ENCODE measurements around the gene VAMP2.

Gene VAMP2

DNA sequence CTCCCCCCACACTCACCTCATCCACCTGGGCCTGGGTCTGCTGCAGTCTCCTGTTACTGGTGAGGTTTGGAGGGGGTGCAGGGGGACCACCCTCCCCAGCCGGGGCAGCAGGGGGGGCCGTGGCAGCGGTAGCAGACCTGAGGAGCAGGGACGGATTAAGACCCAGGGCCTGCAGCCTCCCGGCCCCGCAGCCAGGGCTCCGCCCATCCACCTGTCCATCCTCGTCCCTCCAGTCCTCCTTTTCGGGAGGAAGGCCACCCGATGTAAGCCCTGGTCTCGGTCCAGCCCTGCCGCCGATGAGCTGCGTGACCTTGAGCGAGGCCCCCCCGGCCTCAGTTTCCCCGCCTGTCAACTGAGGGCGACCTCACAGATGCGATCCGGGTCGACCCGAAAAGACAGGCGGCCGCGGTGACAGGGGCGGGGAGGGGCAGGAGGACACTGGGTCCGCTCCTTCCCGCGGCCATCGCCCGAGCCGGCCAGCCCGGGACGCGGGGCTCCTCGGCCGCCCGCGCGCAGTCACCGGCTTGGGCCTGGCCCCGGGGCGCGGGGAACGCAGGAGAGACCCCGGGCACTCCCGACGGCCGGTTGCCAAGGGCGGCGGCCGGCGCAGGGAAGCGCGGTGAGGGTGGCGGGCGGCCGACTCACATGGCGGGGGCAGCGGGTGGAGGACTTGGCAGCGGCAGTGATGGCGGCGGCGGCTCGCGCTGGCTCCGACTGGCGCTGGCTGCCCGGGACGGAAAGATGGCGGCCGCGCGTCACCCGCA, at the start of gene VAMP2:
VAMP2 (minus strand) TSS at position 716 of the 764 bp plus-strand sequence; CDS start at position 647, 69 bp downstream.
- no peaks in the 10 kb centered on the region for H3K27me3 ChIP-seq (ENCODE audit: control insufficient read depth, insufficient read depth, low read length)
- H3K9me3 ChIP-seq (ENCODE audit: control insufficient read depth, insufficient read depth, low read depth, low read length): no peaks in the 10 kb centered on the region
- peak within 1 kb of the TSS; percentile 80 for H3K4me3 ChIP-seq (ENCODE audit: low read depth, low read length)
- H3K9ac ChIP-seq (ENCODE audit: low read length): peak within 1 kb of the TSS; percentile 89
- H3K27ac ChIP-seq (ENCODE audit: low read depth, low read length): peak within 1 kb of the TSS; percentile 77
- H3K4me1 ChIP-seq (ENCODE audit: control insufficient read depth, insufficient read depth, low read length): peaks cover 29% of the 10 kb centered on the region
- H3K36me3 ChIP-seq (ENCODE audit: control insufficient read depth, insufficient read depth, low read length): peaks cover 21% of the 10 kb centered on the region

DNA sequence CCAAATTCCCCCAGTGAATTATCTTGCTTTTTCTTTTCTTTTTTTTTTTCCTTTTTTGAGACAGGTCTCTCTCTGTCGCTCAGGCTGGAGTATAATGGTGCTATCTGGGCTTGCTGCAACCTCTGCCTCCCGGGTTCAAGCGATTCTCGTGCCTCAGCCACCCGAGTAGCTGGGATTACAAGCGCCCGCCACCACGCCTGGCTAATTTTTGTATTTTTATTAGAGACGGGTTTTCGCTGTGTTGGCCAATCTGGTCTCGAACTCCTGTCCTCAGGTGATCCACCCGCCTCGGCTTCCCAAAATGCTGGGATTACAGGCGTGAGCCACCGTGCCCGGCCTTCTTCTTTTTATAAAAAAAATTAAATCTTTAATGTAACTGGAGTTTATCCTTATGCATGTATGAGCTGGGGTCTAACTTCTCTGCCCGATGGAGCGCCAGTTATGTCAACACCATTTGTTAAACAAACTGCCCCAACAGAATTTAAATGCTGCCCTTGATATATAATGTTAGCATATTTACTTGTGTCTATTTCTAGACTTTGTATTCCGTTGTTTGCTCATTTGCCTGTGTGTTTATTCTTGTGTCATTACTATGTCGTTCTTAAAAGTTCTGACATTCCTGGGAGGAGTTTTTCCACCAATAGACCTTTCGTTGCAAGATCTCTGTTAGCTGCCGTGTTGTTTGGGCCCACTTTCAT, 48.2 kb upstream of the VAMP2 start:
- Histone ChIP-seq H3K4me1 (ENCODE audit: control insufficient read depth, insufficient read depth, low read length) (0 out of 2 replicates have a peak, but pooled peaks cover 4% of the 10 kb centered on the region), H3K4me3 (ENCODE audit: low read depth, low read length) (peak overlapping the region; percentile 78), H3K27me3 (ENCODE audit: control insufficient read depth, insufficient read depth, low read length) (no peaks in the 10 kb centered on the region), H3K36me3 (ENCODE audit: control insufficient read depth, insufficient read depth, low read length) (peaks cover 22% of the 10 kb centered on the region), H3K9me3 (ENCODE audit: control insufficient read depth, insufficient read depth, low read depth, low read length) (no peaks in the 10 kb centered on the region), H3K9ac (ENCODE audit: low read length) (peak overlapping the region; percentile 95), H3K27ac (ENCODE audit: low read depth, low read length) (no peak overlapping the region)

DNA sequence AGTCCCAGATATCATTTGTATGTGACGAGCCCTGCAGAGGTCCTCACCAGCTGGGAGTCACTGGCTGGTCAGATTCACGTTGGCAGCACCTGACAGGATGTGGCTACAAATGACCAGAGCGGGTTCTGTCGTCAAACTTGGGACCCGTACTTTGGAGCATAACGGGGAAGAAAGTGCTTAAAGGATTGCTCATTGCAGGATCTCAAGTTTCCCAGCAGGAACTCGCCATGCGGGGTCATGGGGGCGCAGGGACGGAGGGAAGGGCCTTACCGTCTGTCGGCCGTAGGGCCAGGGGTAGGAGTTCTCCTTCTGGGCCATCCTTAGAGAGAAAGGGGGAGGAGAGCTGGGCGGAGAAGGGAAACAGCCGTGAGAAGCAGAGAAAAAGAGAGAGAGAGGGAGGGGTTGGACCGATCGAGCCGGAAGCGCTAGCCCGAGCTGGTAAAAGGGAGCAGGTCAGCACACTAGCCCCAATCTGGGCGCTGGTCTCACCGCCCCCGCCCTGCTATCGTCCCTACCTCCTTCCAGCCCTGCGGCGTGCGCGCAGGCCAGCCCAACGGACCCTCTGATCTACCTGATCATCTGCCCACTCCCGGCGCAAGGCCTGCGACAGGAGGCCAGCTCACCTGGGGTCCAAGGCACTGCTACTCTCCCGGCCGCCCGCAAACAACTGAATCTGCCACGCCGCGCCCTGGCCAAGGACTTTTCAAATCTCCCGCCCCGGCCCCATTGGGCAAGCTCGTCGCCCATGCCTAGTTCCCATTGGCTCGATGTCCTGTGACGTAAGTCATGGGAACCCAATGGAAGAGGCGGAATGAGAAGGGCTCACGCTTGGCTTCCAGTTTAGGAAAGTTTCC, 47.4 kb upstream of the VAMP2 start, which contains the start of gene AURKB:
AURKB (minus strand) TSS at position 669 of the 854 bp plus-strand sequence; CDS start at position 318, 351 bp downstream.
- Histone ChIP-seq H3K36me3 (ENCODE audit: control insufficient read depth, insufficient read depth, low read length) (peaks cover 30% of the 10 kb centered on the region), H3K27me3 (ENCODE audit: control insufficient read depth, insufficient read depth, low read length) (no peaks in the 10 kb centered on the region), H3K4me3 (ENCODE audit: low read depth, low read length) (peak within 1 kb of the TSS; percentile 78), H3K9ac (ENCODE audit: low read length) (peak within 1 kb of the TSS; percentile 95), H3K9me3 (ENCODE audit: control insufficient read depth, insufficient read depth, low read depth, low read length) (no peaks in the 10 kb centered on the region), H3K4me1 (ENCODE audit: control insufficient read depth, insufficient read depth, low read length) (0 out of 2 replicates have a peak, but pooled peaks cover 4% of the 10 kb centered on the region), H3K27ac (ENCODE audit: low read depth, low read length) (peak within 1 kb of the TSS; percentile 78)

- Histone ChIP-seq H3K36me3 (ENCODE audit: control insufficient read depth, insufficient read depth, low read length) (peaks cover 53% of the 10 kb centered on the region), H3K9me3 (ENCODE audit: control insufficient read depth, insufficient read depth, low read depth, low read length) (no peaks in the 10 kb centered on the region), H3K4me3 (ENCODE audit: low read depth, low read length) (no peak overlapping the region), H3K27me3 (ENCODE audit: control insufficient read depth, insufficient read depth, low read length) (no peaks in the 10 kb centered on the region), H3K4me1 (ENCODE audit: control insufficient read depth, insufficient read depth, low read length) (0 out of 2 replicates have a peak, but pooled peaks cover 4% of the 10 kb centered on the region), H3K9ac (ENCODE audit: low read length) (no peak overlapping the region), H3K27ac (ENCODE audit: low read depth, low read length) (no peak overlapping the region)
These were observed 43.8 kb upstream of the VAMP2 start for GRCh38 chr17:8206536-8206935.

- H3K36me3 ChIP-seq (ENCODE audit: control insufficient read depth, insufficient read depth, low read length): peaks cover 53% of the 10 kb centered on the region
- H3K9me3 ChIP-seq (ENCODE audit: control insufficient read depth, insufficient read depth, low read depth, low read length): no peaks in the 10 kb centered on the region
- no peak overlapping the region for H3K9ac ChIP-seq (ENCODE audit: low read length)
- H3K4me1 ChIP-seq (ENCODE audit: control insufficient read depth, insufficient read depth, low read length): no peaks in the 10 kb centered on the region
- no peaks in the 10 kb centered on the region for H3K27me3 ChIP-seq (ENCODE audit: control insufficient read depth, insufficient read depth, low read length)
- no peak overlapping the region for H3K4me3 ChIP-seq (ENCODE audit: low read depth, low read length)
- no peak overlapping the region for H3K27ac ChIP-seq (ENCODE audit: low read depth, low read length)
These were observed 42.2 kb upstream of the VAMP2 start for GRCh38 chr17:8204761-8205555.

DNA sequence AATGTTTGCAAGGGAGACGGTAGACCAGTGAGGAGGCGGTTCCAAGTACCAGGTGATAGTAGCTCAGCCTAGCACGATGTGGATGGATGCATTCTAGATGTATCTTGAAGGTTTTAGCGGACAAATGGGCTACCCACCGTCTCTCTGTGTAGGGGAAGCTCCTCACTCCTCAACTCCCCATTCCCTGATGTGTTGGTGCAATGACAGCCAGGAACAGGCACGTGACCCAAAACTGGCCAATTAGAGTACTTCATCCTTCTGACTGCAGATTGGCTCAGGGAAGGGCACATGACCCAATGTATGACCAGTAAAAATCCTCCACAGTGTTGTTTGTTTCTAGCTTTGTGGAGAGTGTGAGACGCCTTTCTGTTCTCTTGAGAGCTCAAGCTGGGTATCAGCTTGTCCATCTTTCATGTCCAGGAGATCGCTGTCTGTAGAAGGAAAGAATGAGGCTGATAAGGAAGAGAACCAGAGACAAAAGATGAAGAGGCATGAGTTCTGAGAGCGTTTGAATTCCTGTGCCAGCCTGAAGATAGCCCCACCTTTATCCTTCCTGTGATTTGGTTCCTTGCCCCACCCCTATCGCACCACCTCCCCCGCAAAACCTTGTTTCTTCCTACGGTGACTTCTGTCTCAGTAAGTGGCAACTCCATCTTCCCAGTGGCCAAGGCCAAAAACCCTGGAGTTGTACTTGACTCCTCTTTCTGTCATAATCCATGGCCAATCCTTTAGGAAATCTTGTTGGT, 29.5 kb upstream of the VAMP2 start:
- Histone ChIP-seq H3K4me3 (ENCODE audit: low read depth, low read length) (peak overlapping the region; percentile 55), H3K9me3 (ENCODE audit: control insufficient read depth, insufficient read depth, low read depth, low read length) (no peaks in the 10 kb centered on the region), H3K27me3 (ENCODE audit: control insufficient read depth, insufficient read depth, low read length) (peaks cover 15% of the 10 kb centered on the region), H3K9ac (ENCODE audit: low read length) (peak overlapping the region; percentile 40), H3K36me3 (ENCODE audit: control insufficient read depth, insufficient read depth, low read length) (no peaks in the 10 kb centered on the region), H3K4me1 (ENCODE audit: control insufficient read depth, insufficient read depth, low read length) (peaks cover 16% of the 10 kb centered on the region), H3K27ac (ENCODE audit: low read depth, low read length) (no peak overlapping the region)

DNA sequence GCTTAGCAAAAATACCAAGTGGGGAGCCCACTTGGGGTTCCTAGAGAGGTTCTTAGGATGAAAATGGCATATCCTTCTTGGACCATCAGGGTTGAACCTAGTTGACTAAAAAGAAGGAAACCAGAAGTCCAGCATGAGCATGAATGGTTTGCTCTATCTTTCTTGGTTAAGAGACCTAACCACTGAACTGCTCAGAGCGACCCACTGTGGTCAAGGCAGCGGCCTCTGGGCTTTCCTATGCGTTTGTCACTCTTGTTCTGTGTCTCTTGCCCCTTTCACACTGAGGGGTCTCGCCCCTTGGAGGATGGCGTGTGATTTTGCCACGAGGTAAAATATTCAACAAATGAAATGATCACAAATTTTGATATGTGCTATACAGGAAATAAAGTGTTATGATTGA, 27.8 kb upstream of the VAMP2 start:
- Histone ChIP-seq H3K27ac (ENCODE audit: low read depth, low read length) (no peak overlapping the region), H3K36me3 (ENCODE audit: control insufficient read depth, insufficient read depth, low read length) (no peaks in the 10 kb centered on the region), H3K9ac (ENCODE audit: low read length) (no peak overlapping the region), H3K27me3 (ENCODE audit: control insufficient read depth, insufficient read depth, low read length) (peaks cover 15% of the 10 kb centered on the region), H3K4me3 (ENCODE audit: low read depth, low read length) (peak overlapping the region; percentile 77), H3K9me3 (ENCODE audit: control insufficient read depth, insufficient read depth, low read depth, low read length) (no peaks in the 10 kb centered on the region), H3K4me1 (ENCODE audit: control insufficient read depth, insufficient read depth, low read length) (peaks cover 16% of the 10 kb centered on the region)

DNA sequence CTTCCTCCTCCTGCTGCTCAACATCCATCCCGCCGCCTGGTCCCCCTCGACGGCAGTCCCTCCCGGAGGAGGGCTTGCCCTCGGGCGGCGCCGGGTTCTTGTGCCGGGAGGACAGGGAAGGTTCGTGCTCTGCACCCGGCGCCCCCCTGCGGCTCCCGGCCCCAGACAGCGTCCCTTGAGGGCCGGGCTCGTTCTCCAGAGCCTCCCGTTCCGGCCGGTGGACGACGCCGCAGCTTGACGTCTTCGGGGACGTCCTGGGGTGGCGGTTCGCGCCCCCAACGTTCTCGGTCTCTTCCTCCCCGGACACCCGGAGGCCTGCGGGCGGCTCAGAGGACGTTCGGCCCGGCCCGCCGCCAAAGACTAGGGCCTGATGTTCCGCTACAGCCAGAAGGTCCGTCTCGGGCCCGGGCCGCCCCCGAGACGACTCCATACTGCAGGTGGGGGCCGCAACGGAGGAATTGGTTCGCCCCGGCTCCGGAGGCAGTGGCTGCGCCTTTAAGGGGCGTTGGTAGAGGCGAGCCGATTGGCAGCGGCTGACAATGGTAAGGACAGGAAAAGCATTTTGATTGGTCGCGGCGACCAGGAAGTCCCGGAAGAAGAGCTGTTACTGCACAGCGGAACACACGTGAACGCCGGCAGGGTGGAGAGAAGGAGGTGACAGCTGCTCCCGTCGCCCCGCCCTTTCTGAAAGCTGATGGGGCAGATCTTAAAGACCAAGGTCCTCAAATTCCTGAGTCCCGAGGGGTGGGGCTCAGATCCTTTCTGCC, 27.1 kb upstream of the VAMP2 start, which contains the start of gene BORCS6:
BORCS6 (minus strand) TSS at position 470 of the 767 bp plus-strand sequence; CDS start at position 430, 40 bp downstream.
- H3K27me3 ChIP-seq (ENCODE audit: control insufficient read depth, insufficient read depth, low read length): peaks cover 15% of the 10 kb centered on the region
- peak within 1 kb of the TSS; percentile 61 for H3K9ac ChIP-seq (ENCODE audit: low read length)
- peak within 1 kb of the TSS; percentile 77 for H3K4me3 ChIP-seq (ENCODE audit: low read depth, low read length)
- H3K36me3 ChIP-seq (ENCODE audit: control insufficient read depth, insufficient read depth, low read length): no peaks in the 10 kb centered on the region
- no peak within 1 kb of the TSS; the same call in 1 of the 2 replicates for H3K27ac ChIP-seq (ENCODE audit: low read depth, low read length)
- peaks cover 16% of the 10 kb centered on the region for H3K4me1 ChIP-seq (ENCODE audit: control insufficient read depth, insufficient read depth, low read length)
- no peaks in the 10 kb centered on the region for H3K9me3 ChIP-seq (ENCODE audit: control insufficient read depth, insufficient read depth, low read depth, low read length)

GRCh38 chr17:8189041-8189710, 26.4 kb upstream of the VAMP2 start:
- Histone ChIP-seq H3K36me3 (ENCODE audit: control insufficient read depth, insufficient read depth, low read length) (no peaks in the 10 kb centered on the region), H3K27ac (ENCODE audit: low read depth, low read length) (no peak overlapping the region), H3K4me1 (ENCODE audit: control insufficient read depth, insufficient read depth, low read length) (peaks cover 16% of the 10 kb centered on the region), H3K9me3 (ENCODE audit: control insufficient read depth, insufficient read depth, low read depth, low read length) (no peaks in the 10 kb centered on the region), H3K27me3 (ENCODE audit: control insufficient read depth, insufficient read depth, low read length) (peaks cover 15% of the 10 kb centered on the region), H3K9ac (ENCODE audit: low read length) (peak overlapping the region; percentile 61), H3K4me3 (ENCODE audit: low read depth, low read length) (peak overlapping the region; percentile 77)

Data from HUES6 (cell line).